Stimulated activated CD4-positive, alpha-beta T cell treated with anti-CD3 and anti-CD28 coated beads, Interleukin-1b, Interleukin-23, amount 100 ng/mL, for 24 hours (primary cell): ENCODE data around the gene MAD1L1.
"Not testable (repeated sequence)": the region's sequence is repeated elsewhere in the genome, so short reads cannot be mapped to it uniquely, and the experiment has no call there.

Experiments
- DNase-seq, 4 experiments: peaks; one replicate each; pipeline ENCODE4 v3.0.0-alpha.2; 2020; ENCODE audit warnings: low read depth in 4 of 4, low spot score in 1 of 4

Gene MAD1L1

DNA sequence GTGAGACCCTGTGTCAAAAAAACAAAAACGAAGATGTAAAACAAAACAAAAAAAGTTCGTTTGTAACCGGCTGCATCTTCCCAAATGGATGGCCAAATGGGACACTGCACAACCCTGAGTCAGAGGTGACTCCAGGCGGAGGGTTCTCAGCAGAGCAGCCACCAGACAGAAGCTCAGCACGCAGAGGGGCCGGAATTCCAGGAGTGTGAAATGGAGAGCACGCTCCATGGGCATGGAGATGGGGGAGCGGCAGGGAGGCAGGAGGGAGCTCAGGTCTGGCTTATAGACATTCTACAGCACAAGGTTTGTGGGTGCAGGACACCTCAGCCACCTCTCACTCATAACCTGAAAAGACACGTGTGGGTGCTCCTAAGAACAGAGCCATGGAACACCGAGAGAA, 227.0 kb downstream of the MAD1L1 start:
- DNase-seq, result no peak

DNA sequence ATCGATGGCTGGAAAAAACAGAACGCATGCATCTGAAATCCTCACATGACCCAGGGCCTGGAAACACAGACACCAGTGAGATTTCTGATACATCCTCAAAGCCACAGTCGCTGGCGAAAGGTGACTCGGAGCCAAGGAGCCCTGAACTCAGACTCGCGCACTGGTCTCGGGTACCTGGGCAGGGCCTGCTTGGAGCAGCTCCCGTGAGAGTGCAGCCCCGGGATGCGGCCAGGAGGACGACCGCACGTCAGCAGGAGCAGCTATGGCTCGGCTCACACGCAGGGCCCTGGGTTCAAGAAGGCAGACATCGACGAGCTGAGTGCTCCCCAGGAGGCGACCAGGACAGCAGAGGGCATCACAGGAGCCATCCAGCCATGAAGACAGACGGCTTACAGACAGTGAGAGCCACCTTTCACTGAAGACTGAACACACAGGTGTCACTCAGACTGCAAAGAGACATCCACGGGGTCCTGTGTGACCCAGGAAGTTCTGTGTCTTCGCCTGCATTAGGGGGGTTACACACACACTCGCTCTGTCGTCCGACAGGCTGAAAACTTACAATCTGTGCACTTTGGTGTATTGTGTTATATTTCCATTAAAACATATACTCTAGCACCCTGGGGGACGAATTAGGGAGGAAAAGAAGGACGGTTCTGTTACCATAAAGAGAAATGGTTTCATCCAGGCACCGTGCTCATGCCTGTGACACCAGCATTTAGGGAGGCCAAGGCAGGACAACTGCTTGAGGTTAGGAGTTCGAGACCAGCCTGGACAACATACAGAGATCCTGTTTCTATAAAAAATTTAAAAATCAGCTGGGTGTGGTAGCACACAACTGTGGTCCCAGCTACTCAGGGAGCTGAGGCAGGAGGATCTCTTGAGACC, 227.7 kb downstream of the MAD1L1 start:
- no peak for DNase-seq

DNA sequence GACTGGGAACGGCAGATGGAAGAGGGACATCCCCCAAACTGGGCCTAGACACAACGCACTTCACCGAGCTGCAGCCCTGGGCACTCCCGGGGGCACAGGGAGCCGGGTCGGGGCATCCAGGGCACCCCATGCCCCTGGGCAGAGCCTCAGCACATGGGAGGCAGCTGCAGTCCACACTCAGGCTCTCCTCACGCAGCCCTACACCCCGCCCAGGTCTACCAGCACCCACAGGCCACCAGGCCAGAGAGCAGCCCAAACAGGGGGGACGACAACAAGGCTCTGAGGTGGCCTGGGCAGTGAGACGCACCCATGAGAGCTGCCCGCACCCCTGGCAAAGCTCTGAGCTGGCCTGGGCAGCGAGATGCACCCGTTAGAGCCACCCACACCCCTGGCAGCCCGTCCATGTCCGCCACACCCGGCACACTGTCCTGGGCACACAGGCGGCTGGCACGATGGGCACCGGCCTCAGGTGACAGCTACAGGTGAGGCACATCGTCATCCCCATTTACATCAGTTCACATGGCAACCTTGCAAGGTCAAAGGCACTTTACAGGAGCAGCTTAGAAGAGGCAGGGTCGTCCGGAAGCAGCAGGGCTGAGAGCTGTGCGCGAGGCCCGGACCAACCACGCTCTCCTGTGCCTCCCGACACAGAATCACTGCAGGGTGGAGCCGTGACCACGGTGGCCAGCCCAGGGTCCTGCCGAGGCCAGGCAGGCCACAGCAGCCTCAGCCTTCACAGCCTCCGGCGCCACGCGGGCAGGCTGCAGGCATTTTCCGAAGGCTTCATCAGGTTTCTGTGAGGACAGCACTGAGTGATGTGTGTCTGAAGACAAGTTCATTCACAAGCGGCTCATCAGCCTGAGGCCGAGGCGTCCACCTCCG, 228.6 kb downstream of the MAD1L1 start:
- no peak for DNase-seq

DNA sequence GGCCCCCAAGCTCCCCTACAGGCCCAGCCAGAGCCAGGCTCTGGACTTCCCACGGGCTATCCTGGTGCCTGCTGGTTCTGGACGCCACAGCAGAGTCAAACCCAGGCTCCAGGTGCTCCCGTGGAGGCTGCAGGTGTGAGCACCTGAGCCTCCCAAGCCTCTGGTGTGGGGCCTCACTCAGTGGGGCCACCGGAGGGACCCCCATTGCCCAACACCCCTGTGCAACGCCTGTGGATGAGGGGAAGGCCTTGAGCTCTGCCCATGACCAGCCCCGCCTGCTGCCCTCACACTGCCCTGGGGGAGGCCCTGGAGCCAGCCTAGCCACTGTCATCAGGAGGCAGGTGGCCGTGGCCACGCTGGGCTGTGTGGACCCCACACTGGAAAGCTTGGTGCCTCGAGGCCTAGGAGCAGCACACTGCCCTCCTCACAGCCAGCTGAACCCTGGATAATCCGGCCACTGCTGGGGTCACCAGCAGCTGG, 229.3 kb downstream of the MAD1L1 start:
- no peak for DNase-seq

DNA sequence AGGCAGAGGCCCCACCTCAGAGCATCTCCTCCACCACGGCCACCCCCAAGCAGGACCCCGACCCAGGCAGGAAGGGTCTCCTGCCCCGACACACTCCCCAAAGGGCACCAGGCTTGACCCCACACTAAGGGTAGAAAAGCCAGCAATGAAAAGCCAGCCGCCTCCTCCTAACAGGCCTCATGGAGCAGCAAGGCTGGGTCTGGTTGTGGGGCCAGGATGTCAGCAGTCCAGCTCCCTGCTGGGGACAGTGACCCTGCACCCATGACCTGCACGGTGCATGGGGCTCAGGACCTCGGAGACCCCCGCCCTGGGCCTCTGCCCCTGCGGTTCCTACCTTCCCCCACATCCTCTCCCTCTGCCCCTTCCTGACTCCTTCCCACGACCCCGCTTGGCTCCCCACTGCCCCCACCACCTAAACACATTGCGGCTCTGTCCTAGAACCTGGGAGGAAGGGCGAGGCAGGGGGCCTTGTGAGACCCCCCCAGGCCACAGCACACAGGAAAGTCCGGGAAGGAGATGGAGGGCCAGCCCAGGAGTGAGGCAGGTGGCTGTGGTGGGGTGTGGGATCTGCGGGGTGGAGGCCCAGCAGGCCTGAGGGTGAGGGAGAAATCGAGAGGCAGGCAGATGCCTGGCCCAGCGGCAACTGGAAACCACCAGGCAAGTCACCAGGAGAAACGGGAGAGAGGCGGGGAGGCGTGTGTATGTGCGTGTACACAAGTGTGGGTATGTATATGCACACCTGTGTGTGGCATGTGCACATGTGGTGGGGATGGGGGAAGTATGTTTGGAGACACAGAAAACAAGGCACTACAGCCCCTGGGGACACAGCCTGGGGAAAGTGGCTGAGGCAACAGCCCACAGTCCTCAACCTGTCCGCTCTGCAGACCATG, 229.9 kb downstream of the MAD1L1 start:
- no peak for DNase-seq

DNA sequence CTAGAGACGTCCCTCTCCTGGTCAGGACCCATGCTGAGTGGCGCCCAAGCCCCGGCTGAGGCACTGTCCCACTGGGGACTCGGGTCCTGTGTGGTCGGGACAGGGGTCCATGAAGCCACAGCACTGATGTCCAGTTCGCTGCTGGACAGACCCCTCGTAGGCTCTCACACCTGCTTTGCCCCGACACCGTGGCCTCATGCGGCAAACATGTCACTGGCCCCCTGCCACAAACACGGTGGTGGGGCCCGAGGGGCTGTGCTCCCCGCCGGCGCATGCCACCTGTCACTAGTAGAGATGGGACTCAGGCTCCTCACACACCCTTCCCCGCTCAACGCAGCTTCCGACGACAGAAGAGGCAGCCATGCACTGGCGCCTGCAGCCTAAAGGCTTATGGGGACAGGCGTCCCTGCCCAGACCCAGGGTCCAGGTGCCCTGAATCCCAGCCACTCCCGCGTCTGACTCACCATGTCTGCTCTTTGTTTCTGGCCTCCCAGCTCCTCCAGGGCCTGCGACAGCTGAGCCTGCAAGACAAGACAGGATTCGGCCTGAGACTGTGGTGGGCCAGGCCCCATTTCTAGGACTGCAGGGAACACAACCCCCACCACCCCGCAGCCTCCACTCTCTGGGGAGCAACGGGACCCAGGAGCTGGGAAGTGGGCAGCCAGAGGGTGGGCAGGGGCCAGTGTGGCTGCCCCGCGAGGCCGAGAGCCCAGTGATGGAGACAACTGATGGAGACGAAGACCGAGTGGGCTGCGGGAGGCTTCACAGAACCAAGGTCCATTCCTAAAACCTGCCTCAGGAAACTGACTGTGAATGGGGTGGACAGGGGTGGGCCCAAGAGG, 230.9 kb downstream of the MAD1L1 start:
- DNase-seq, result no peak

DNA sequence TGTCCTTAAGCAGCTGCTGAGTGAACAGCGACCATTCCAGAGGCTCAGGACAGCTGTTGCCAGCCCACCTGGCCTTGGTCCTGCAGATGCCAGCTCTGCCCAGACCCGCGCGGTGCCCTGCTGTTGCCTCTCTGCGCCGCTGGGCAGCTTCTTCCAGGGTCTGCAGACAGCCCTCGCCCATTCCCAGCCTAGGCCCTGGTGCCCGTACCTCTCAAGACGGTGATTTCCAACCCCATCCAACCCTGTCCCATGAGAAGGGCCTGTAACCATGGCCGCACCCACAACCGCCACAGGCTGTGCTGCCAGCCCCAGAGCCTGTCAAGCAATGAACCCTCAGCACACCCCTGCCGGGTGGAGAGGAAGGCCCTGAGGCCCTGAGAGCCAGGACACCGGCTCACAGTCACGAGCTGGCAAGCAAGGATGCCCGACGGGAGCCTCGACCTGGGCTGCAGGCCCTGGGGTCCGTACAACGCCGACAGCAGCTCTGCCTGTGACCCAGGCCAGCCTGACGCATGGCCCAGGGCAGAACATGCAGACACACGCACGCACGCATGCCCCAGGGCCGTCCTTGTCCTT, 231.9 kb downstream of the MAD1L1 start:
- no peak for DNase-seq

DNA sequence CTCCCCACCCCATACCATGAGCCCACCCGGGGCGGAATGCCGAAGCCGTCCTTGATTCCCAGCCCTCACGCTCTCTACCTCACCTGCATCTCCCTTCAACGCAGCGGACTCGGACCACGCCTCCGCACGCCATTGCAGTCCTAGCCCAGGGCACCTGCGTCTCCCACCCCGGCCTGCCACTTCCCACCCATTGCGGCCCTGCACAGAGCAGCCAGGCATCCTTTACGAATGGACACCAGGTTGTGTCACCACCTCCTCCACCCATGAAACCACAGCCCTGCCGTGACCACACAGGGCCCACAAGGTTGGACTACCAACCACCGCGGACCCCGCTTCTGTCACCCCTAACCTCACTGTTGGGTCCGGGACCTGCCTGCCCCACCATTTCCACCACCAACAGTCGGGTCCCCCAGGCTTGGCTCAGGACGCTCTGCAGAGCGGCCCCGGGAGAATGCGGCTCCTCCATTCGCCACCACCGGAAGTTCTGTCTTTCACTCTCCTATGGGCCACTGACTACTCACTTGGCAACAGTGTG, 232.5 kb downstream of the MAD1L1 start:
- DNase-seq, result no peak

DNA sequence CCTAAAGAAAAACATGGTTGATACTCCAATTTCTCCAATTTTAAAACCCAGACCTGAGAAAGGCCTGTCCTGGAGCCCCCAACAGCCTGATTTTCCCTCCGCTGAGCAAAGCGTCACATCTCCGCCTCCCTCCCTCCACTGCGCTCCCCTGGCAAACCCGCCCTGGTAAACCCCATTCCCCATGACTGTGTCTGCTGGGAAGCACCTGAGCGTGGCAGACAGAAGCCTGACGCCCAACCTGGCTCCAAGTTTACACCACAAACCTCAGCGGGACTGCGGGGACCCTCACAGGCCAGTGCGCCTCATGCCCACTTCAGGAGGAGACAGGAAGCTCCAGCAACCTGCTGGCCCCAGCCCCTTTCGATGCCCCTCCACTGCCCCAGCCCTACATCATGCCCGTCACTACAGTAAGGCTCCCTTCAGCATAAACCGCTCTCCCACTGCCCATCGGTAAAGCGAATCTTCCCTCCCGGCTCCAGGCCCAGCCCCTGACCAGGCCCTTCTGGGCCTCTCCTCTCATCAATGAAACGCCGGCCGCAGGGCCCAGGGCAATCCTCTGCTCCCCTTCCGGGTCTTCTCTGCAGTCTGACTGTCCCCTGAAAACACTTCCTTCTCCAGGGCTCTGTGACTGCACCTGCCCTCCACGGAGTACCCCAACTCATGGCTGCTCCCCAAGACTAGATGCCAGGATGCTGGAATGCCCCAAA, 233.3 kb downstream of the MAD1L1 start:
- DNase-seq, result no peak

DNA sequence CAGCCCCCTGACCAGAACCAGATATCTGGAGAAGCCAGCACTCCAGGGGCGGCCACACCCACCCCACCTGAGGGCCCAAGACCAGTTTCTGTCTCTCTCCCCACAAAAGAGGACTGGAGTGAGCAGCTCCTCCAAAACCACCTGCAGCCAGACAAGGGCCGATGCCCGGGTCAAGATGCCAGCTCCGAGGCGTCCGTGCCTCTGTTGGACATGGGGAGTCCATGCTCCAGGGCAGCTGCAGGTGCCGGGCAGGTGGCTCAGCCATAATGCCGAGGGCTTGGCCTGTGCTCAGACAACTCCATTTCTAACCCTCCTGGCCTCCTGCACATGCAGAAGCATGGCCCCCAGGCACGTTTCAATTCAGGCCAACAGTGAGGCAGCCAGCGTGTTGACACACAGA, 234.6 kb downstream of the MAD1L1 start:
- DNase-seq, result no peak

DNA sequence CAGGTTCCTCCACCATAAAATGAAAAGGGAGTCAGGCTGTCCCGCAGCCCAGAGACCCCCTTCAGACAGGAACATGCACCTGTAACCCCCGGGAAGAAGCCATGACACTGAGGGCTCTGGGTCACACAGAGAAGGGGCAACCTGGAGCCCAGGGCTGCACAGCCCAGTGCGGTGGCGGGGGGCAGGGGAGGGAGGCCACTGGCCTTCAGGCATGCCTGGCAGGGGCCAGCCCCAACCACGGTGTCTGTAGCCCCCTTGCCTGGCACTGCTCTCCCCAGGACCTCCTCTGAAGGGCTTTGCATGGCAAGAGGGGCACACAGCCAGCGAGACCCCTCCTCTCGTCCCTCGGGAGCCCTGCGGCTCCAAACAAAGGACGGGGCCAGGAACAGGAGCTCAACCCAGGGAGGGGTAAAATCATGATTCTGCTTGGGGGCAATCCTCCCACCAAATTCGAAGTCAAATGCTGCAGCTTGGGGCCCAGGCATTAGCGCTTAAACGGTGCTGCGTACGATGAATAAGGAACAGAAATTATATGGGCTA, 235.1 kb downstream of the MAD1L1 start:
- DNase-seq, result no peak

DNA sequence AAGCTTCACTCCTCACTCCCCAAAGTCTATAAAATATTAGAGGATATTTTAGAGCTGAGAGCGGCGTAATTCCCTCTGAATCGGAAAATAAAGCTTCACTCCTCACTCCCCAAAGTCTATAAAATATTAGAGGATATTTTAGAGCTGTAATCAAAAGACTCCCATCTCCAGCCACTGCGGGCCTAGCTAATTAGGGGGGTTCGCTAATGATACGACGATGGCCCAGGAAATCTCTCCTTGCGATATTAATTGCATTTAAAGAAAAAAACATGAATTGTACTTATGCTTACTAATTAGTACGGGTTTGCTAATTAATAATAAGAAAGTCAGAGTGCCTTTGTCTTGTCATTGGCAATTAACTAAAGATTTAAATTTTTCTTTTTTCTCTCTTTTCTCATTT, 235.9 kb downstream of the MAD1L1 start:
- DNase-seq, result no peak

DNA sequence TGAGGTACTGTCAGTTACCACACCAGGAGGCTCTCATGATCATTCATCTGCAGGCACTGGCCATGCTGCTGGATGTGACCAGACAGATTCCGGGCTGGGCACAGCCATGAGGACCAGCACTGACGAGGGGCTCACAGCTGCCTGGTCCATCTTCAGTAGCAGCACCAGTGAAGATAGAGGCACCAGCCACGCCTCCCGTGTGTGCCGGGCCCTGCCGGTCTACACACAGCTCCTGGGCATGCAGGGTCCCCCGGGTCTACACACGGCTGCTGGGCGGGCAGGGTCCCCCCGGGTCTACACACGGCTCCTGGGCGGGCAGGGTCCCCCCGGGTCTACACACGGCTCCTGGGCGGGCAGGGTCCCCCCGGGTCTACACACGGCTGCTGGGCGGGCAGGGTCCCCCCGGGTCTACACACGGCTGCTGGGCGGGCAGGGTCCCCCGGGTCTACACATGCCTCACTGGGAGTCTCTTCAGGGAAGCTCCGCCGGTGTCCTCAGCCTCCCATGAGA, 236.8 kb downstream of the MAD1L1 start:
- not testable (repeated sequence) for DNase-seq

DNA sequence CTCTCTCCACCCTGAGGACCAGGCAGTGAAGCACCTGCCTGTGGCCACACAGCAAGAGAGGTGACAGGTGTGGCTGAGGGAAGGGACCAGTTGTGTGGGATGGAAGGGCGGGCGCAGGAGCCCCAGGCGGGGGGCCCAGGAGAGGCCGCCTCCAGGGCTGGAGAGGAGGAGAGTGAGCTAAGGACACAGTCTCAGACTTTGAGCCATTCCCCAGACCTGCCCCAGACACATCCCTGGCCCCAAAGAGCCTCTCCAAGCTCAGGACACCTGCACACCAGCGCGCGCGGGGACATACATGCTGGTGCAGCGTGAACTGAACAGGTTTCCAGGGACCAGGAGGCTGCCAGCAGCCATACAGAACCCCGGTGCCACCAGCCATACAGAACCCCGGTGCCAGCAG, 237.3 kb downstream of the MAD1L1 start:
- DNase-seq, result no peak

DNA sequence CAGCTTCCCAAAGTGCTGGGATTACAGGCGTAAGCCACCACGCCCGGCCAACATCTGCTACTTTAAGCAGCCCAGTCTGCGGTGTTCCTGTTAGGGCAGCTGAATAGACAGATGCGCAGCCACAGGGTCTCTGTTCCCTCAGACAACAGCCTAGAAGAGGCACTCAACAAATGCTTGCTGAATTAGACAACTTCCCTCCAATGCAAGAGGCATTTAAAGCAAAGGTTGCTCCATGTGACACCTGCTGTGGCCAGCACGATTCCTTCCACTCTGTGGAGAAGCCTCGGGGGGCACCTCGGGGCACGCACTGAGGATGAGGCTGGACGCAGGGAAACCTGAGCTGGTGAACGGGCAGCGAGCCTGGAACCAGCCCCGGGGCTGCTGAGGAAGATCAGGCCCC, 237.8 kb downstream of the MAD1L1 start:
- no peak for DNase-seq

DNA sequence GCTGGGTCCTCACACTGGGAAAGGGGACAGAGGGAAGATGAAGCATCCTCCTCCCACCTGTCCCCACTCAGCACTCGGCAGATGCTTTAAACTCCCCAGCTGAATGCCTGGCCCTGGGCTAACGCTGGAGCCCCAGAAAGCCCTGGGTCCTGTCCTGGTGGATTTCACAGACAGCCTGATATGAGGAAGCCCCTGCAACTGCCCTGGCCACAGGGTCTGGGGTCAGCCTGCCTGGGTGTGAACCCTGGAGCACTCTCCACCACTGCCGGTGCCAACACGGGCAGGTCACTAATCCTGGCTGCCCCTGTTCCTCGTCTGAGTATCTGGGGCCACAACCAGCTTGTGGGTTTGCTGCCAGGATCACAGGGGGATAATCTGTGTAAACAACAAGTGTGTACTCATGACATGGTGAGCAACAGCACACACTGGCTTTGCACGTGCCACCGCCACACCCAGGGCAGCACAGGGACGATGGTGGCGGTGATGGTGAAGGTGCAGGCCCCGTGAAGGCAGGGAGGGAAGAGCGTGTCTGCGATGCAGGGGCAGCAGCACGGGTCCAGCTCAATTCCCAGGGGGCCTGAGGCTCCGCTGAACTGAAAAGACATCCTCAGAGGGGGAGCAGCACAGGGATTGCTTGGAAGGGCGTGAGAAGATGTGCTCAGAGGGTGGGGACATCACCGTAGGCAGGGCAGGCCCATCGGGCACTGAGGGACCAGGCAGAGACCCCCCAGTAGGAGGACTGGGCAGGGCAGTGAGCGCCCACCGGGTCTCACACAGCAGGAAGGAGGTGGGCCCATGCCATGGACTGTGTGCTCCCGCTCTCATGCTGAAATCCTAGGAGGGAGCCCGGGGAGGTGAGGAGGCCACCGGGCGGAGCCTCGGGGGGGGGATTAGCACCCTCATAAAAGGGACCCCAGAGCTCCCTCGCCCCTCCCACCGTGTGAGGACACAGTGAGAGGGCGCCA, 238.7 kb downstream of the MAD1L1 start:
- DNase-seq, result no peak

DNA sequence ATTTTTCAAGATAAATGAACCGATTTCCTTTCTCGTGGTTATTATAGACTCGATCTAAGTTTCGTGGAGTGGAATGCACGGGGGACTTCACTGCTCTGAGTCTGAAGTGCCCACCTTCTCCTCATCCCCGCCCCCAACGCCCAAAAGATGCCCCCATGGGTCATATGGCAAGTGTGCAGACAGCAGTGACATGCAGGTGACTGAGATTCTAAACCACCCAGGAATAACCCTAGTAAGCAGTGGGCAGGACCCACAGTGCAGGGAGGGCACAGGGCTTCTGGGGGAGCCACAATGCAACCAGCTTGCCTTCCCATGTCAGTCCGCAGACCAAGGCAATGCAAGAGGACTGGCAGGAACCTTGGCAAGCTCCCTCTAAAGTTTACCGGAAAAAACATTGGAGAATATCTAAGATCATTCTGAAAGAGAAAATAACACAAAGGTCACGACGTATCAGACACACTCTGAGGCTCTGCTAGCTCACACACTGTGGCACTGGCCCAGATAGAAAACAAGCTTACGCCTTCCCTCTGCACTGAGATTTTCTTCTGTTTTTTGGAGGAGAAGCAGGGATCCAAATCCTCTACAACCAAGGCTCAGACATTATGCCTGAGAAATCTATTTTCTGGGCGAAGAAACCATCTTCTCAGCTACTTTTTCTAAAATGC, 239.6 kb downstream of the MAD1L1 start:
- DNase-seq, result no peak
